Activated CD8-positive, alpha-beta T cell treated with anti-CD3 and anti-CD28 coated beads, Interleukin-2, amount 10 ng/mL, durations not matched to agents 7 days and 5 days (primary cell): ENCODE measurements around the gene LCLAT1. TPM values are rescaled to one million over a fixed set of nuclear protein-coding genes. Genes with fewer than 3 reads are reported as not detected.

Source experiments
- ATAC-seq: fragments of 150-1000 bp; cut with Tn5 transposase; one replicate; pipeline ENCODE4 v1.10.0; 2021; ENCODE audit warnings: moderate library complexity
- CTCF ChIA-PET: fragments of 350-600 bp; sonication (Branson Sonifier 250); formaldehyde crosslinking; loops from one replicate; lab custom pipeline; 2021; ENCODE audit warnings: antibody characterized with exemption; lab: Charles Lee
- POLR2A ChIA-PET: fragments of 350-600 bp; sonication (Branson Sonifier 250); formaldehyde crosslinking; loops from one replicate; lab custom pipeline; 2021; ENCODE audit warnings: antibody characterized with exemption; lab: Charles Lee
- DNase-seq: peaks from one replicate; pipeline ENCODE4 v3.0.0-alpha.2; 2020
- H3K27ac Mint-ChIP-seq: one replicate; pipeline ENCODE4 v1.8.0; 2021; ENCODE audit warnings: mild to moderate bottlenecking, mixed read lengths
- H3K27me3 Mint-ChIP-seq: one replicate; pipeline ENCODE4 v1.8.0; 2021; ENCODE audit warnings: low read depth, mixed read lengths
- H3K36me3 Mint-ChIP-seq: one replicate; pipeline ENCODE4 v1.8.0; 2021; ENCODE audit warnings: low read depth, mixed read lengths
- H3K4me1 Mint-ChIP-seq: one replicate; pipeline ENCODE4 v1.8.0; 2021; ENCODE audit warnings: low read depth, mixed read lengths
- H3K4me3 Mint-ChIP-seq: one replicate; pipeline ENCODE4 v1.8.0; 2021; ENCODE audit warnings: mild to moderate bottlenecking, mixed read lengths
- H3K9me3 Mint-ChIP-seq: one replicate; pipeline ENCODE4 v1.8.0; 2022; ENCODE audit warnings: mixed read lengths; ENCODE audit not compliant: insufficient read depth
- total RNA-seq, 2 experiments: library from RNA; stranded (reverse); gene quantifications; one replicate each; pipeline ENCODE4 v1.2.3, GENCODE V29; 2021

LCLAT1 gene
- total RNA-seq, 2 experiments from 2014 or later, result 25.1 to 25.3 TPM

DNA sequence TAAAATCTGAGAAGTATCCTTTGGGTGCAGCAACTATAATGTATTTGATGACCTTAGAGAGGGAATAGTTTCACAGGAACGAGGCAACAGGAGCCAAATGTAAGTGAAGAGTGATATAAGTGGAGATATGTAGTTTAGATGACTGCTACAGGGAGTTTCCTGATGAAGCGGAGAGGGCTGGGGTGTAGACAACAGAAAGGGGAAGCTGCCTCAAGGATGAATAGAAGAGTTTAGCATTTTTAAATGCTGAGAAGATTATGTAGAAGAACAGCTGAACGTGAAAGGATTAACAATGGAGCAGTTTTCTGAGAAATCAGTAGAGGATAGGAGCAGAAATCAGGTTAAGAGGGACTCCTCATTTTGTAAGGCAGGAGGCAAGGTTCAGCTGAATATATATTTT is 133.3 kb downstream of the LCLAT1 start:
- no peak overlapping the region for H3K4me3 Mint-ChIP-seq
- CTCF ChIA-PET, result interaction anchor here (1.4 kb wide), 1 partner anchor 11 kb away, joined by 3 read pairs; no protein-coding TSS in a partner anchor

DNA sequence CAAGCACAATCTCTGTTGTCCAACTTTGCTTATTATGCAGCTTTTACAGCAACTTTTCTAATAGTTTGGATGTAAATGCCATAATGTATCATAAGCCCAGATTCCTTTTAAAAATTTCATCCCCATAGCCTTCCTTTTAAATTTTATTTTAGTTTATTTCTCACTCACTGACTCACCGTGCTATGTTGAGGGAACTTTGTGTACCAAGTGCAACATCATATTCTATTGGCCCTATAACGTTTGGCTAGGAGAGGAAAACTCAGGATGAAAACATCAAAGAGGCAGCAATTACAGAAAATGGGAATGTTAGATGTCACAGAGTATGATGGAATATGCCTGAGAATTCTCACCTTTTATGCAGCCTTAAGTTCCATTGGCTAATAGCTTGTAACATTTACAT is 135.5 kb downstream of the LCLAT1 start:
- Mint-ChIP-seq H3K27ac (no peak overlapping the region), H3K27me3 (no peaks in the 10 kb centered on the region), H3K36me3 (peaks cover 6% of the 10 kb centered on the region), H3K4me3 (no peak overlapping the region), H3K9me3 (no peaks in the 10 kb centered on the region), H3K4me1 (no peaks in the 10 kb centered on the region)
- ATAC-seq, result no peak
- CTCF ChIA-PET, result interaction anchor here (1.5 kb wide), 1 partner anchor 374 kb away, joined by 3 read pairs; no protein-coding TSS in a partner anchor
- POLR2A ChIA-PET, result no interaction called here
- no peak for DNase-seq

More for the DNA sequence above, 133.3 kb downstream of the LCLAT1 start:
- H3K27ac Mint-ChIP-seq, result no peak overlapping the region
- H3K9me3 Mint-ChIP-seq, result no peaks in the 10 kb centered on the region
- ATAC-seq (no peak), DNase-seq (no peak)
- POLR2A ChIA-PET, result no interaction called here
- H3K4me1 Mint-ChIP-seq, result no peaks in the 10 kb centered on the region
- H3K27me3 Mint-ChIP-seq, result no peaks in the 10 kb centered on the region
- peaks cover 4% of the 10 kb centered on the region for H3K36me3 Mint-ChIP-seq

DNA sequence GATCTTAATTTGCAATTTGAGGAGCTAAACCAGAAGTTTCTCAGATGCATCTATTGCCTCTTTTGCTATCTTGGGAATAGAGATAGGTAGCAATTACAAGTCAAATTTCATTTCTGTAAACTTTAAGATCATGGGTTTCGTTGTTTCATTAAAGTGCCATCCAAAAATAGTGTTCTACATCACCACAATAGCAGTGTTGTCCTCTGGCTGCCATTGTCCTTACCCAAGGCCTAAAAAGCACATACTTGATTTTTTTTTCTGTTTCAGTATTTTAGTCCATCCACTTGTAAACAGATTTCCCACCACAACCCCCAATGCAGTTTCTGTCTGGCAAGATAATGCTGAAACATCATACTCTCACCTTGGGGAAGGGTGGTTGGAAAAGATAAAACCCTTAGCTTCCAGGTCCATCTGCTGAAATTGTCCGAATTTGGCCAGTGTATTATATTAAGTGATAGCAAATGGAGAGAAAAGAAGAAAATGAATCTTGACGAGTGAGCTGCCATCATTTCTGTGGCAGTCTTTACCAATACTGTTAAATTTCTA is 136.2 kb downstream of the LCLAT1 start:
- Mint-ChIP-seq H3K27ac (no peak overlapping the region), H3K4me1 (no peaks in the 10 kb centered on the region), H3K36me3 (peaks cover 6% of the 10 kb centered on the region), H3K27me3 (no peaks in the 10 kb centered on the region), H3K4me3 (no peak overlapping the region), H3K9me3 (no peaks in the 10 kb centered on the region)
- CTCF ChIA-PET, result no interaction called here
- DNase-seq (no peak), ATAC-seq (no peak)
- POLR2A ChIA-PET, result no interaction called here

DNA sequence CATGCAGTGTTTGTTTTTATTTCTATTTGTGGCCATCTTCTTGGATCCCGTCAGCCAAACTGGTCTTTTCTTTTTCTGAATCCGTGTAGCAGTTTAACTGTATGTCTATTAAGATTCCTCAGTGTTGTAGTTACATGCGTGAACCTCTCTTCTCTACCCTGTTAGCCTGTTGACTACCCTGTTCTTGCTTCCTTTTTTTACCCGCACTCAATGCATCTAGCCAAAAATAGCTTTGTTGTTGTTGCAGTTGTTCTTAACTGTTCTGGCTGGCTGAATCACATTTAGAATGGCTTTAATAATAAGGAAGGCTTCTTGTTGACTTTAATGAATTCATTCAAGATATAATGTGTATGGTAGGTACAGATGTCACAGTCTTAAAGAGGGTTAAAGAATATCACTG is 137.1 kb downstream of the LCLAT1 start:
- H3K9me3 Mint-ChIP-seq, result no peaks in the 10 kb centered on the region
- ChIA-PET POLR2A (no interaction called here), CTCF (interaction anchor here (0.7 kb wide), 1 partner anchor 276 kb away, joined by 3 read pairs; no protein-coding TSS in a partner anchor)
- H3K4me3 Mint-ChIP-seq, result no peak overlapping the region
- DNase-seq, result no peak
- no peak overlapping the region for H3K27ac Mint-ChIP-seq
- no peaks in the 10 kb centered on the region for H3K27me3 Mint-ChIP-seq
- ATAC-seq, result no peak
- H3K4me1 Mint-ChIP-seq, result no peaks in the 10 kb centered on the region
- peaks cover 6% of the 10 kb centered on the region for H3K36me3 Mint-ChIP-seq

DNA sequence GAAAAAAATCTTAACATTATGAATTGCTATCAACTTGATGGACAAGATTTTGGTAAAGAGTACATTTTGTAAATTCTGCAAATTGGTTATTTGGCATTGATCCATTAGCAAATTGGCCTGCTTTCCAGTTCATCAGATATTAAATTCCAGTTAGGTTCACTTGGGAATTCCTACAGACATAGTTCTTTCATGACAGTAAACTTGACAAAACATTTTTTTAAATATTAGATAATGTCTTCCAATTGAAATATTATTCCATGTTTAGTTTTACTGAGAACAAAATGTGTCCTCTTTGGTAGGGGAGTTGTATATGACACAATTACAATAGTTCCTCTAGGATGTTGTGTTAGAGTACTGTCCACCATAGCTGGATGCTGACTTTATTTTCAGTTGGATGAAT is 141.9 kb downstream of the LCLAT1 start:
- no peaks in the 10 kb centered on the region for H3K27me3 Mint-ChIP-seq
- no peaks in the 10 kb centered on the region for H3K4me1 Mint-ChIP-seq
- H3K4me3 Mint-ChIP-seq, result no peak overlapping the region
- H3K27ac Mint-ChIP-seq, result no peak overlapping the region
- no peak for DNase-seq
- ATAC-seq, result no peak
- no peaks in the 10 kb centered on the region for H3K9me3 Mint-ChIP-seq
- ChIA-PET POLR2A (no interaction called here), CTCF (interaction anchor here (1.0 kb wide), 1 partner anchor 13 kb away, joined by 3 read pairs; no protein-coding TSS in a partner anchor)
- peaks cover 6% of the 10 kb centered on the region for H3K36me3 Mint-ChIP-seq

DNA sequence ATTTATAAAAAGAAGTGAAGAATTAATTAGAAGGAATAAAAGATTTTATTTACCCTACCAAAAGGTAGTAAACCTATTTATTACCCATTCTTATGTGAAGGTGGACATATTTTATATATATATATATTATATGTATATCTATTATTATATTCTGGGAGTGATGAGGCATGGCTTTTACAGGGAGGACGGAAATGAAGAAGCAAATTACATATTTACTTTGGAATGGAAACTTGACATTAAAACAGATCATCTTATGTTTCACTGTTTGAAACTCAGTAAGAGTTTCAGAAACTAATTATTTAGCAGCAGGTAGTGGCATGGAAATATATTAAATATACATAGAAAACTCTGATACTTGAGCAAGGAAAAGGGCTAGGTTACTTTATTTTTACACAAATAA is 143.4 kb downstream of the LCLAT1 start:
- DNase-seq (no peak), ATAC-seq (no peak)
- H3K4me1 Mint-ChIP-seq, result no peaks in the 10 kb centered on the region
- H3K36me3 Mint-ChIP-seq, result peaks cover 4% of the 10 kb centered on the region
- CTCF ChIA-PET, result interaction anchor here (1.2 kb wide), 1 partner anchor 9 kb away, joined by 3 read pairs; no protein-coding TSS in a partner anchor
- H3K27ac Mint-ChIP-seq, result no peak overlapping the region
- H3K27me3 Mint-ChIP-seq, result no peaks in the 10 kb centered on the region
- H3K9me3 Mint-ChIP-seq, result no peaks in the 10 kb centered on the region
- POLR2A ChIA-PET, result no interaction called here
- no peak overlapping the region for H3K4me3 Mint-ChIP-seq

DNA sequence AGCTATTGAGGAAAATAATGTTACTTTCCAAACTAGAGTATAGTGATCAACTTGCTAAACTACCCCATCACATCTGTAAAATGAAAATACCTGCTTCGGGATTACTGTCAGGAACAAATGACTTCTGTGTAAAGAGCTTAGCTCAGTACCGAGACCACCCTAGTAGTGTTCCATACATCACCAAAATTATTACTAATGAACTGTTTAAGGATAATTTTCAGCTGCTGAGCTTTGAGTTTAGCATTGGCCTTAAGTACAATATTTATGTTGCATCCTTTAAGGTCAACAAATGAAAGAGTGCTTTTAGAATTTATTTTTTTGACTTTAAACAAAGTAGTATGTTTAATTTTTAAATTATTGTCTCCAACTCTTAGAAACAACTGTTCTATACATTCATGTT is 144.1 kb downstream of the LCLAT1 start:
- DNase-seq (no peak), ATAC-seq (no peak)
- Mint-ChIP-seq H3K9me3 (no peaks in the 10 kb centered on the region), H3K4me3 (no peak overlapping the region), H3K36me3 (peaks cover 3% of the 10 kb centered on the region), H3K27ac (no peak overlapping the region), H3K27me3 (no peaks in the 10 kb centered on the region), H3K4me1 (no peaks in the 10 kb centered on the region)
- ChIA-PET CTCF (interaction anchor here (0.7 to 1.2 kb wide), 2 partner anchors 10 to 426 kb away, joined by 3 to 4 read pairs; no protein-coding TSS in a partner anchor), POLR2A (no interaction called here)

DNA sequence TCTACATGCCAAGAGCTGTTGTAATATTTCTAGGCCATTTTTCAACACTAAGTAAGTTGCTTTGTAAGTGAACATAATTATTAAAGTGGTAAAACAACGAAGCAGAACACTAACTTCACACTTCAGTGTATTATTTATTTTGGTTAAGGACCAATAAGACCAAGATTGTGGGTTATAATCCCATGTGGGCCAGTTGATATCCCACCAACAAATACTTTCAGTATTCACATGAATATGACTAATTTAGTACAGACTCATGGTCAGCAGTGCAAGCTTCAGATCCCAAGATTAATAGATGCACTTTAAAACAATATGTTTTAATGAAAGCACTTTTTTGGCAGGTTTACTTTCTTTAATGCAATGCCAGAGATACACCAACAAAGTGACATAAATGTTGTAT is 154.3 kb downstream of the LCLAT1 start:
- no peak overlapping the region for H3K27ac Mint-ChIP-seq
- DNase-seq (no peak), ATAC-seq (no peak)
- ChIA-PET CTCF (interaction anchor here (1.7 kb wide), 1 partner anchor 12 kb away, joined by 3 read pairs; no protein-coding TSS in a partner anchor), POLR2A (no interaction called here)
- no peak overlapping the region for H3K4me3 Mint-ChIP-seq
- no peaks in the 10 kb centered on the region for H3K27me3 Mint-ChIP-seq
- H3K4me1 Mint-ChIP-seq, result no peaks in the 10 kb centered on the region
- peaks cover 23% of the 10 kb centered on the region for H3K36me3 Mint-ChIP-seq
- H3K9me3 Mint-ChIP-seq, result peaks cover 11% of the 10 kb centered on the region

DNA sequence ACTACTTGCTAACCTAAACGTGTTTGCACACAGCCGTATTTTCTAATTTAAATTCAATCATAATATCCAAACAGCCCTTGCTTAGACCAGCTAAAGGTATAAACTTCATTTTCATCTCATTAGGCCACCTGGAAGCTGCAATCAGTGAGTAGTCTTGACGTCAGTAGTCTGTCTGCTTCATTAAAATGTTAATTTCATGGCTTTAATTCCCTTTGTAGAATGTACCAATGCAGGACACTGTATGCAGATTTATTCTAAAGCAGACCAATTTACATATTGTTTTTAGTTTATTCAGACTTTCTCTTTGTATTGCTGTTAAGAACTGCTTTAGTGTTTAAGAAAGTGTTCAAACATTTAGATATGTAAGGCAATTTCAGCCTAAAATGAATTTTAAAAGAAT is 158.2 kb downstream of the LCLAT1 start:
- Mint-ChIP-seq H3K27ac (no peak overlapping the region), H3K9me3 (peaks cover 1% of the 10 kb centered on the region), H3K4me1 (no peaks in the 10 kb centered on the region), H3K36me3 (peaks cover 10% of the 10 kb centered on the region), H3K4me3 (no peak overlapping the region), H3K27me3 (no peaks in the 10 kb centered on the region)
- ChIA-PET CTCF (no interaction called here), POLR2A (no interaction called here)
- DNase-seq, result no peak
- no peak for ATAC-seq

DNA sequence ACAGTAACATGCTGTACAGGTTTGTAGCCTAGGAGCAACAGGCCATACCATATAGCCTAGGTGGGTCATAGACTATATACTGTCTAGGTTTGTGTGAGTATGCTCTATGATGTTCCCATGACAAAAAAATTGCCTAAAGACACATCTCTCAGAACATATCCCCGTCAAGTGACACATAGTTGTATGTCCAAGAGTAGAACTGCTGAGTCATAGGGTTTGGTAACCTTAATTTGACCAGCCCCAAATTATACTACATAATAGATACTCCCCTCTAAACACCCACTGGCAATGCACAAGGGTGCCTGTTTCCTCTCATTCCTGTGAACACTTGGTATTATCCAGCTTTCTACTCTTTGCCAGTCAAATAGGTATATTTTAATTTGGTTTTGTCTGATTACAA is 161.6 kb downstream of the LCLAT1 start:
- POLR2A ChIA-PET, result interaction anchor here (0.6 kb wide), 1 partner anchor 355 kb away, joined by 3 read pairs; no protein-coding TSS in a partner anchor
- H3K27ac Mint-ChIP-seq, result no peak overlapping the region

DNA sequence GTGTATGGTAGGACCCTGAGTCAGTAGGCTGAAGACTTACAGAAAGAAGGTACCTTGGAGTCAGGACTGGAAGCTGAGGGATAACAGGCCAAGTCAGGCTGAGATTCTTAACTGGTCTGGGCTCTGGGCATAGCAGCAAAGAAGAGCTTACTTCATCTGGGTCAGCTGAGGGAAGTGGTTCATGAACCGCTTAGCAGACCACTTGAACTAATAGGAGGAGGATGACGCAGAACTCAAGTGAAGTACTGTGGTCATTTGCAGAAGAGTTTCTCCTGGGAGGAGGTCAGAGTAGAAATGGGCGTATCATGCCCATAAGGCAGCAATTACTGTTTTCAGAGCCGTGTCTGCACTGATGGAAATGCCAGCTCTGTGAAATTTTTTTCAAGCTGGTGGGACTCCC is 164.5 kb downstream of the LCLAT1 start:
- DNase-seq (no peak), ATAC-seq (no peak)
- Mint-ChIP-seq H3K27ac (no peak overlapping the region), H3K4me3 (no peak overlapping the region), H3K9me3 (no peaks in the 10 kb centered on the region), H3K36me3 (peaks cover 1% of the 10 kb centered on the region), H3K27me3 (no peaks in the 10 kb centered on the region), H3K4me1 (no peaks in the 10 kb centered on the region)
- ChIA-PET CTCF (interaction anchor here (1.7 kb wide), 1 partner anchor 100 kb away, joined by 7 read pairs; no protein-coding TSS in a partner anchor), POLR2A (no interaction called here)

More for the DNA sequence above, 161.6 kb downstream of the LCLAT1 start:
- ATAC-seq, result no peak
- Mint-ChIP-seq H3K4me3 (no peak overlapping the region), H3K9me3 (no peaks in the 10 kb centered on the region), H3K4me1 (no peaks in the 10 kb centered on the region), H3K27me3 (no peaks in the 10 kb centered on the region), H3K36me3 (peaks cover 4% of the 10 kb centered on the region)
- no peak for DNase-seq
- CTCF ChIA-PET, result interaction anchor here (0.7 kb wide), 1 partner anchor 443 kb away, joined by 3 read pairs; no protein-coding TSS in a partner anchor

DNA sequence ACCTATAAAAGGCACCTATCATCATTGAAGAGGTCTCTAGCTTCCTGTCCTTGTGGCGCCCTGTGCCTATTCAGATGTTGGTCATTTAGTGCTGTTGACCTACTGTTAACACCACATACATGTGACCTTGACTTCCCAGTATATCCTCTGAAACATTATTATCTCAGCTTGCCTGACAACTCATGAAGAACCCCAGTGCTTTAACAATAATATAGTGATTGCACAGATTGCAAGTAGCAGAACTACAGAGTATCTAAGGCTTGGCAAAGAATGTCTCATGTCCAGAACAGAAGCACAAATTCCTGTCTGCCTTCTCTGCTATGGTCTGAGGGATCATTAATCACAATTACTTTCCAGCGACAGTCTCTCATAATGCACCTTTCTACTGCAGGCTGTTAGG is 165.3 kb downstream of the LCLAT1 start:
- DNase-seq (no peak), ATAC-seq (no peak)
- H3K27me3 Mint-ChIP-seq, result no peaks in the 10 kb centered on the region
- no peaks in the 10 kb centered on the region for H3K36me3 Mint-ChIP-seq
- no peak overlapping the region for H3K4me3 Mint-ChIP-seq
- no peaks in the 10 kb centered on the region for H3K4me1 Mint-ChIP-seq
- no peak overlapping the region for H3K27ac Mint-ChIP-seq
- POLR2A ChIA-PET, result interaction anchor here (0.6 kb wide), 1 partner anchor 23 kb away, joined by 7 read pairs; no protein-coding TSS in a partner anchor
- CTCF ChIA-PET, result interaction anchor here (1.7 kb wide), 1 partner anchor 99 kb away, joined by 7 read pairs; no protein-coding TSS in a partner anchor
- no peaks in the 10 kb centered on the region for H3K9me3 Mint-ChIP-seq
